NT2/D1 (cell line): ENCODE data around the gene PLRG1.

Experiments
- SUZ12 ChIP-seq: IDR thresholded peaks from 2 replicates; pipeline ENCODE4 v1.6.1; 2011; ENCODE audit not compliant: insufficient read length, insufficient read depth; ENCODE audit errors: extremely low read depth
- YY1 ChIP-seq: IDR thresholded peaks from 2 replicates; pipeline ENCODE4 v1.6.1; 2011; ENCODE audit not compliant: insufficient read length, insufficient read depth
- ZNF274 ChIP-seq: IDR thresholded peaks from 2 replicates; pipeline ENCODE4 v1.6.1; 2011; ENCODE audit warnings: mild to moderate bottlenecking, low read depth, low read length

DNA sequence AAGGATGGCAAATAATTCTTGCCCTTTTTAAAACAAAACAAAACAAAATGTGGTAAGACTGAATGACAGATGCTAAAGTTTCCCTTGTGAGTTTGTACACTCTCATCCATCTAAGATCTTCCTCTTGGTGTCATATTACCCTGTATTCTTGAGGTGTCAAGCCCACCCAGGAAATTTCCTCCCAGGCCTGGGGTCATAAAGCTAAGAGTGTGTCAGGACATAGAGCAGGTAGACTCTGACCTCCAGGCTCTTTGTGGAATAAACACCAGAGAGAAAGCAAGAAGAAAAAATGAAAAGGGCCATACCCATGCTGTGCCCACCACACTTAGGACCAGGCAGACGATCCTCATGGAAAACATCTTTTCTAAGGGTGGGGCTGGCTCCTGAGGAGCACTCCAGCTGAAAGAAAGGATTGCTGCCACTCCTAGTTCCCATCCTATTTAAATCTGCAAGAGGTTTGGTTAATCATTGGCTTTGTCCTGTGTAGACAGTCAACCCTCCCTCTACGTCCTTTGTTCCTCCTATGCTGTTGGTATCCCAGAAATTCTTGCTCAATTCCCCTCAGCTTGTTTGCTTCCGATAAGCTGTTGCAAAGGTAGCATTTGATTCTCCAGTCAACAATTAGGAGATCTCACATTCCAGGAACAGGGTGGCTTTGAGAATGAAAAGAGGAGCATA, 40.3 kb upstream of the PLRG1 start, which contains the start of gene FGA:
- TF ChIP-seq ZNF274: no peak
- no peak for TF ChIP-seq YY1
- TF ChIP-seq SUZ12: no peak
